GM18498 (cell line): ENCODE results near the gene FHL2.

Source experiments
- ATAC-seq: cut with Tn5 transposase; IDR thresholded peaks from one replicate; pipeline ENCODE4 v1.9.1; 2021; ENCODE audit warnings: mild to moderate bottlenecking, moderate library complexity; ENCODE audit not compliant: unreplicated experiment

Gene FHL2

GRCh38 chr2:105320651-105321215 is 78.1 kb downstream of the FHL2 start:
- no peak for ATAC-seq

DNA sequence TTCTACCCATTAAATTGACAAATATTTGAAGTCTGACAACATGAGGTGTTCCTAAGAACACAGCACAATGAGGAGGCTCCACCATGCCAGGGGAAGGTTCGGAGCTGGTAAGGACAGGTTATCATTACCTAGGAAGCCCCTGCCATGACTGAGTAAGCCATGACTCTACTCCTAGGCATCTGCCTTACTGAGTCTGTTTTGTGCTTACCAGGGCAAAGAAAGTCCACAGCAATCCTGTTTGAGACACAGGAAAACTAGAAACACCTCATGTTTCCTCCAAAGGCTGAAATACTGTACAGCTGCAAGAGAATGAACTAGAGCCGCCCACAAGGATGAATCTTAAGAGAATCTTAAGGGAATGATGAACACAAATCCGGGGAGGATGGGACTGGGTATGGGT is 80.9 kb downstream of the FHL2 start:
- ATAC-seq, result no peak

- ATAC-seq, result peak; percentile 47
Measured at GRCh38 chr2:105315314-105315713, 83.5 kb downstream of the FHL2 start.

- no peak for ATAC-seq
Measured at GRCh38 chr2:105313877-105314276, 85.0 kb downstream of the FHL2 start.
